NCI-H1105 treated with DMSO at 0.1 percent for 48 hours (cell line): ENCODE data around the gene PSMA2.

Source experiments
- DNase-seq: peaks from one replicate; lab custom pipeline; 2025; lab: John Stamatoyannopoulos, UW

The PSMA2 gene

DNA sequence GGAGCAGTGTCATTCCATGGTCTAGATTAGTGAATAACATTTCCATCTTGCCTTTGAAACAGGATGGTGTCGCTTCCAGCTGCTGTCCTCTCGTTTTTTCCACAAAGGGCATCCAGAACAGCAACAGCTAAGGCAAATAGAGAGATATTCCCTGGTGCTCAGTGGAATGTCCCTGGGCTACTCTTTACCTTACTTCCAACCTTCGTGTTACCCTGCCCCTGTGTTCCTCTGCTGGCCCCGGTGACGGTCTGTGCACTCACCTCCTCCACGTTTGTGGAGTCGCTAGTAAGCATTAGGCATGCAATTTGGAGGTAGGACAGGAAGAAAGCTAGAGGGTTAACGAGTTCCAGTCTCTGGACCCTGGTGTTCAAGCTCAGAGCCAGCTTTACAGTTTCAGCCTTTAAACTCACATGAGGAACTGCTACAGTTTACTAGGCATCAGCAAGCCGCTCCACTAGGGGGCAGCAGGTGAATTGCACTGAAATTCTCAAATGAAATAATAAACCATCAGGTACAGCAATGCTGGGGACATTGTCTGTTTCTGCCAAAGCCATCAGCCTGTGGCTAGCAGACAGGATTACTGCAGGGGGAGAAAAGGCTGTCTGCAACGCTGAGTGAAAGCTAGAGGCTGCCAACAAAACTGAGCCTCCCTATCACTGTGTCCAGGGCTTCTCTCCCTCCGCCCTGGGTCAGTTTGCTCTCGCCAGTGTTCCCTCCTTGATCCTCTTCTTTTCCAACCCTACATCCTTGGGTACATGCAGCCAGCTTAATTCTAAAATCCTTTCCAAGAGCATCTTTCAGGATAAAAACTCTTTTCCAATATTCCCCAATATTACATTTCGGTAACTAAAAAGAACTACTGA, 9.2 kb upstream of the PSMA2 start:
- peak; percentile 67 for DNase-seq

DNA sequence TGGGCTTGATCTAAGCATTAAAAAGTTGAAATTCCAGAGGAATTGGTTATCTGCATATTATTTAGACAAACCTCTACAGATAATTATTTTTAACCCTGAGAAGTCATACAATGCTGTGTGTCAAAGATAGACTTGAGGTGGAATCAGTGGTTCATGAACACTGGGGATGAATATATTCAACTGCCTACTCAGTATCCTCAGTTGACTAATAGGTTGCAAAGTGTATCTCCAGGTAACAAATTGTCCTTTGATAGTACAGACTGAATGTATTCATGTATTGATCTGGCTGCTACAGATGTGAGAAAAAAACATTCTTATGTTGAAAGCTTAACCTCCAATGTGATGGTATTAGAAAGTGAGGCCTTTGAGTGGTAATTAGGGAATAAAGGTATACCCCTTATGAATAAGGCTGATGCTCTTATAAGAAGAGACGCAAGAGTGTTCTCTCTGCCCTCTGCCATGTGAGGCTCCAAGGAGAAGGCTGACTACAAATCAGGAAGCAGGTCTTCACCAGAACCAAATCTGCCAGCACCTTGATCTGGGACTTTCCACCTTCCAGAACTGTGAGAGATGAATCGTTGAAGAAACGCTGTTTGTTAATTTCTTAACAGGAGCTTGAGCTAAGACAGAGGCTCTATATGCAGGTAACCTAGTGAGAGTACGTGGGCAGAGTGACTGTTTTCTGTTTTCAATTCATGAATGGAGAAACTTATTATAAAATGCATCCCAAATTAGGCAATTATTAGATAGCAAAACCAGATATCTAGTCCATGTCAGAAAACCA, 7.7 kb upstream of the PSMA2 start:
- DNase-seq = no peak

DNA sequence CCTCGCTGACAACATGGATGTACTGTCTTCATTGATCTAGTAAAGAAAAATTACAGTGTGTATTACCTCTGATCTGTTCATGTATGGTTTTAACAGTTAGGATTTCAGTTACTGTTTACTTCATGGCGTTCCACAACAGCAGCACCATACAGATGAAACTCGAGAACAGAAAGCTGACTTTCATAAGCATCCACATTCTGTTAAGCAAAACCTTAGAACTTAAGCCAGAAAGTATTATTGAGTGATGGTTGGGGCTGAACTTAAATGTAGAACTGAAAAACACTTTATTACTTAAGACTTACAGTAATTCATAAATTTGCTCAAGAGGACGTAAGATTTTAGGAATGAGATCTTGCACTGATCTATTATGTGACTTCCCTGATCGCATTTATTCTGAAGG, 3.9 kb upstream of the PSMA2 start:
- DNase-seq = no peak

DNA sequence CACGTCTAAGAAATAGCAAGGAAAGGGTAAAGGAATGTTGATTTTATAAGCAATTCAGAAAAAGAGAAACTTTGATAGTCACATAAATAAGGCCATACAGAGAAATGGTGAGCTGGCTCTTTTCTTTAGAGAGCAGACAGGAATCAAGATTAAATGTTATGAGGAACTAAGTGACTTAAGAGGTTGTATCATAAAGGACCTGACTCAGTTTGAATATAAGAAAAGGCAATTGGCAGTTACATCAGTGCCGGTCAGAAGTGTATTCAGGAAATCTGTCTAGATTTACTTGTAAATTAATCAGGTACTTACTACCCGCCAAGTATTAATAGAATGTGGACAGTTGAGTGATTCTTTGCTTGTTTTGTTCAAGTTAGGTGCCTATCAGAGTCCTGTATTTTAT, 2.3 kb upstream of the PSMA2 start:
- no peak for DNase-seq

DNA sequence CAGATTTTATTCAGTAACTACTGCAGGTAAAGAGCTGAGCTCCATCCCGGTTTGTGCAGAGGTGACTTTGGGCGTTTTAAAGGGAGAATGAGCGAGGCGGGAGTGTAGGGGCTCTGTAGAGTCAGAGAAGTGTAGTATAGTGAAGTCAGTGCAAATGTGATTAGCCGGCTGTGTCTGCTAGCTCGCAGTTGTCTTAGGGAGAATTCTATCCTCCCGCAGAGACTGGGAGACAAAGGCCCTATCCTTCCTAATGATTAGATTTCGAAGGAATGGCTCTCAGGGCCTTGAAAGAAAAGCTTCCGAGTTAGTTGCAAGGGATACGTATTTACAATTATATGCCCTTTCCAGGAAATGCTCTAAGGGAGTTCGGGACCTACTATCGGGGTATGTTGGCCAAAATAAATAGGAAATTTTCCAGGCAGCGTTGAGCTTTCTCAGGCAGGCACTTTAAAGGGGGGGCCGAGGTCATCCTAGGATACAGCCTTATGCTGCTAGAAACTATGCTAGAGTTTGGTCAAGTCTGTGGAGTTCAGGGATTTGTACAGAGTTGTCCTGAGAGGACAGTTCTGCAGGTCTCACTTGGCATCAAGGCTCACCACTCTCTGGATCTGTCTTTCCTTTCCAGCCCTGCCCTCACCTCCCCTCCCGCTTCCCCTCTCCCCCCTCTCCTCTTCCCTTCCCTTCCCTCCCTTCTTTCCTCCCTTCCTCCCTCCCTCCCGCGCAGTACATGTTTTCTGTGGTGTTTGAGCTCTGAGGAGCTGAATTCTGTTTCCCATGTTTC, 1.0 kb upstream of the PSMA2 start:
- DNase-seq = peak; percentile 15

DNA sequence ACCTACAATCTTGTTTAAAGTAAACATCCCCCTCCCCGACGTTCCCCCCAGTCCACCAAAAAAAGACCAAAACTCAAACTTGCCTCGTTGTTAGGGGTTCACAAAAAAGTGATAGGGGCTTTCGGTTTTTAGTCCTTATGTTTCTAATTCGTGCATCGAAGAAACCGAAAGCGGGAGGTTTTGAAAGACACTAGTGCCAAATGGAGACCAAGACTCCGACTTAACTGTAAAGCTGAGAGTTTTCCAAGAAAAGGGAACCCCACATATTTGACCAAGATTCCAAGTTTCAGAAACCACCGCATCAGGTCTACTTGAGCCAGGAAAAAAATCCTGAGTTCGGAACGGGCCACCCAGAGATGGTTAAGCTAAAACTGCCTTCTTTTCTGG, 534 bp downstream of the PSMA2 start:
- DNase-seq = no peak

DNA sequence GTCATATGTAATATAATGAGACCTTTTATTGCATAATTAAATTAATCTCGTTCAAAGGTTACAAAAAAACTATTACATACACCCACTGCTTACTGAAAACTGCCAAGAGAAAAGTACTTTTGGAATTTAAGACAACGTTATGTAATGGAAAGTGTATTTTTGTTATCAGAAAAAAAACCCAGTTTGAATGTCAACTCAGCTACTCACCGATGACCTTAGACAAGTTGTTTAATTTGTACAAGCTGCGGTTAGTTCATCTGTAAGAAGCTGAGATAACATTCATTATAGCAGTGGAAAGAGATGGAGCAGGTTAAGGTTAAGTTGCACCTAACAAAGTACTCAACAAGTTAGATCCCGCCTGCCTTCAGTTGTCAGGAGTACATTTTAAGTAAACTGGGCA, 1.1 kb downstream of the PSMA2 start:
- DNase-seq = no peak

DNA sequence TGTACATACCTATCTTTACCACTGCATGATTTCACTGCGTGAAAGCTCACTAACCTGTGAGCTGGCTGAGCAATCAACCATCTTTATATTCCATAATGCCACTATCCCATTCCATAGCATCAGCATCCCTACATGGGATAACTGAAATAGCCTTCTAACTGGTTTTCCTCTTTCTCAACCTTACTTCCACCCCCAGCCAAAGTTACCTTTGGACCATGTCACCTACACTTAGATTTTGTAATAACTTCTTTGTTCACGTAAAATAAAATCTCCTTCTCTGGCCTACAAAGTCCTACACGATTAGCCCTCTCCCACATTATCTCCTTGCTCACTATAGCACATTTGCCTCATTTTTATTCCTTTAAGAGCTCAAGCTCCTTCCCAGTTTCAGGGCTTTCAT, 2.5 kb downstream of the PSMA2 start:
- no peak for DNase-seq

DNA sequence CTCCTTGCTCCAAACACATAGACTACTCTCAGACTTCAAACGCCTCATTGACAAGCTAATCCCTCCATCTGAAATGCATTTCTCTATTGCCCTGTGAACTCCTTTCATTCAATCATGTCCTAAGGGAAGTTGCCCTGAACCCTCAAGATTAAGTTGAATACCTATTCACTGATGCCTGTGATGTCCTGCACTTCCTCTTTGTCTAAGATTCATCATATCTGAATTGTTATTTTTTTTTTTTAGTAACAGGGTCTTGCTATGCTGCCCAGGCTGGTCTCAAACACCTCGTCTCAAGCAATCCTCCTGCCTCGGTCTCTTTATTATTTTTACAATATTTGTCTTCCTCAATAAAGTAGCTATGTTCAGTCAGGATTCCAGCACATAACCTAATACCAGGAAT, 3.2 kb downstream of the PSMA2 start:
- no peak for DNase-seq

DNA sequence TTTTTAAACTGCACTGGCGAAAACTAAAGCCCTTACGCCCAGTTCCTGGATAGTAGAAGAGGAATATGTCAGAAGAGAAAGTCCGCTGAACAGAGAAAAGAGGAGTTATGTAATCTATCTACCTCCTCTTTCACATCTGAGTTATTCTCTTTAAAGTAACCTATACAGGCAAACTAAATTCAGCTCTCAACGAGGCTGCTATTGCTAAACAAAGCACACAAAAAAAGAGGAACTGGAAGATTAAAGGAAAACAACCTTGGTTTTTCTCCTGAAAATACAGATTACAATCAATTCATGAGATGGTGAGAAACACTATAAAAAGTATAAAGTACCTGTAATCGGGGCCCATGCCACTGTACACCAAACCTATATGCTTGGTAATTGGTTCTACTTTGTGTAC, 5.8 kb downstream of the PSMA2 start:
- no peak for DNase-seq

DNA sequence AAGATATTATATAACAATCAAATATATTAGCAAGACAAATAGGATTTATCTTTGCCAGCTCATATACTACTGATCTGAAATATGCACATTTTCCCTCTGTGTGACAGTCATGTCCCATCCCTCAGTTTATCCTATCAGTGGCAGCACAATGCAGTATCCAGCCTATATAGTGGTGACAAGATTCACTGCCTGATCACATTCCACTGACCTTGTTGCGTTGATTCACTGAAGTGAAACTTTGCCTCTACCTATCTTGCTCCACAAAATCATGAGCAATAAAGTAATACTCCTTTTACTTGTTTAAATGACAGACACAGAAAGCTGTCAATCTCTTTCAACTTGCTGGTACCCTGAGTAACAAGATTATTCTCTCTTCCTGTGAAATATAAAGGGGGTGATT, 6.3 kb downstream of the PSMA2 start:
- no peak for DNase-seq

DNA sequence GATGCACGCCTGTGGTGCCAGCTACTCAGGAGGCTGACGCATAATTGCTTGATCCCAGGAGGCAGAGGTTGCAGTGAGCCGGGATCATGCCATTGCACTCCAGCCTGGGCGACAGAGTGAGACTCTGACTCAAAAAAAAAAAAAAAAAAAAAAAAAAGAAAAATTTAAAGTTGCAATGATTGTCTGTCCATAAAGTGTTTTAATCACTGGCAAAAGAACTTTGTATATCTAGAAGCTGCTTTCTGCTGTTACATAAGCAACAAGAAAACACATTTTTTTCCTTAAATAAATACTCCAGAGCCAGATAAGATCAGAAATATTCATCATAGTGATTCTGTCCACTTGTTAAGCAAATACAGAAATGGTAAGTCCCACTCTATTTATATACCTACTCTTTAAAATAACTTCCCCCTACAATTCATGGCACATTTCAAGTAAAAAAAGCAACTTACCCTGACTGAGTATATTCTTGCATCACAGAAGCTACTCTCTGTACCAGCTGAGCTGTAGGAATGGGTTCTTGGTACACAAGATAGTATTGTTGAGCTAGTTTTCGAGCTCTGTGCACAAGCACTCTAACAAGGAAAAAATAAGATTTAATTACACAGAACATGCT, 7.6 kb downstream of the PSMA2 start:
- no peak for DNase-seq

DNA sequence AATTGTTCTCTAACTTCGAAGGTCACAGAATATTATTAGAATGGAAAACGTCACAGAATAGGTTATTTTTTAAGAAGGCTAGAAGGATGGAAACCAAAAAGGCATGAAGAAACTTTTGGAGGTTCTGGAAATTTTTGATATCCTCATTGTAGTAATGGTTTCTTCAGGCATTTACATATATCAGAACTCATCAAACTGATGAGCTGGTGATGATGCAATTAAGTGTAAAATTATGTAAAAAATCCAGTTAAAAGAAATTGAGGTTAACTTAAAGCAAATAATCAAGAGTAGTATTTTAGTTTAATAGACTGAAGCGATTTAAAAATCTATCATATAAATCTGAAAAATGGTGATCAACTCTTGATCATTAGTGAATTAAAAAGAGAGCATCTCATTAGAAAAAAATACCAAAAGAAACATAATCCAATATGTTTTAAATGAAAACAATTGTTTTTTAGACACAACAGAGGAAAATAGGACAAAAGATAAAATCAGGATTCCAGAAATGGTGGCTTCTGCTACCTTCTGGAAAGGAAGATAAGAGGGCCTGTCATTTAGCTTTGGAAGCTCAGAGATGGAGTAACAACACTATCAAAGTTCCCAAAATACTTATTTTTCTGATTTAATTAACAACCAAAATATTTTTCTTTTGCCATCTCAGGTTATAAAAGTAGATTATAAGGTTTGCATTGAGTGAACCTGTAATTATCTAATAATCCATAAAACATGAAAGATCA, 9.8 kb downstream of the PSMA2 start:
- DNase-seq = no peak

DNA sequence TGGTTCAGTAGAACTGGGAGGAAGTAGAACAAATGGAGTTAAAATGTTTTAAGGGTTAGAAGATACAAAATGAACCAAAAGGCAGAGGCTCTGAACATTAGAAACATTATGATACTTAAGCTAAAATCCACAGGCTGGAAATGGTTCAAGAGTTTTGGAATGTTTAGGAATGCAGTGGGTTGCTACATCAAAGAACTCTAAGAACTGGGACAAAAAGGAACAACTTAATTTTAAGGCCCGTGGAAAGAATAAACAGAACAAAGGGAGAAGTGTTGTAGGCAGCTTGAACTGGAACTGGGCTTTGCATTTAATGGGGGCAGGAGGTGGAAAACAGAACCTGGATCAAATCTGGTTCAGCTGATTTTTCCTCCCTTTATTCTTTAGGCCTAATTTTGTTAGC, 16.6 kb downstream of the PSMA2 start:
- no peak for DNase-seq

DNA sequence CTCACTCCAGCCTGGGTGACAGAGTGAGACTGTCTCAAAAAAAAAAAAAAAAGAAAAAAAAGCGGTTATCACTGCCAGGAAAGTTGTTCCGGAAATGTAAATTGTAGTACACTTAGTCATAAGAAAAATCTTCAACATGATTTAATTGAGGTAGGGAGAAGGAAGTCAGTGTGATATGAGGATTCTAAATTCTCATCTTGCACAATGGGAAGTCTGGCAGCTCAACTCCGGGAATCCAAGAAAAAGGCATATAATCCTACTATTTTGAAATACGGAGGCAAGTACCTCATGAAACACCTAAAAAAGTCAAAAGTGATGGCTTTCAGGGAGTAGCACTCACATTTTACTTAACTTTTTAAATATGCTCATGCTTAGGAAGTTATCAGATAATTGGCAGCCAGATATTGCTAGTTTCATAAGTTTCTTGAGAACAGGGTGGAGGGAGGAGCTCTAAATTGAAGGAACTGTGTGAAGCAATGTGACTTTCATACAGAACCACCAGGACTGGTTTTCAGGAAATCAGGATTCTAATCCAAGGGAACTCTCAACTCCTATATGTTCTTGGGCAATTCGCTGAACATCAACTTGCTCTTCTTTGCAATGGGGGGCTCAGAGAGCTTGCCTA, 17.4 kb downstream of the PSMA2 start:
- DNase-seq = no peak

DNA sequence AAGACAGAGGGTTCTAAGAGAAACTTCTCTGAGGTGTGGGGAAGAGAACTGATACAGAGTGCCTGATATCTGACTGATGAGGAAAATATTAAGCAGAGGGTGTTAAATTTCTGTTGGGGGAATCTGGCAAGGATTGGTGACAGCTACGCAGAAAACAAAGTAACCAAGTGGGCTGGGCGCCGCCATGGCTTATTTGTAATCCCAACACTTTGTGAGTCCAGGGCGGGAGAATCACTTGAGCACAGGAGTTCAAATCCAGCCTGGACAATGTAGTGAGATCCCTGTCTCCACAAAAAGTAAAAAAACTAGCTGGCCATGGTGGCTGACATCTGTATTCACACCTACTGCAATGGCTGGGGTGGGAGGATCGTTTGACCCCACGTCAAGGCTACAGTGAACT, 18.0 kb downstream of the PSMA2 start:
- DNase-seq = no peak

DNA sequence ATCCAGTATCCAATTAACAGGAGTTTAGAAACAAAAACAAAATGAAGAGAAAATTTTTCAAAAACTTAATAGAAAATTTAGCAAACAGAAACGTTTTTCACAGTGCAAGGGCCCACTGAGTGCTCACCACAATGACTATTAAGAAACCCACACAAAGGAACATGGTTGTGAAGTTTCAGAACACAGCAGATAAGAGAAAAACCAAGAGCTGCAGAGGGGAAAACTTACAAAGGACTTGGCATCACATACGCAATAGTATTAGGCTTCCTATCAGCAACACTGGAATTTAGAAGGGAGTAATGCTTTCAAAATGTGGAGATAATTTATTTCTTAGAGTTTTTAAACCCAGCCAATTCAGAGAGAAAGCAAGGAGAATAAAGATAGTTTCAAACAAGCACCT, 18.4 kb downstream of the PSMA2 start:
- DNase-seq = no peak

DNA sequence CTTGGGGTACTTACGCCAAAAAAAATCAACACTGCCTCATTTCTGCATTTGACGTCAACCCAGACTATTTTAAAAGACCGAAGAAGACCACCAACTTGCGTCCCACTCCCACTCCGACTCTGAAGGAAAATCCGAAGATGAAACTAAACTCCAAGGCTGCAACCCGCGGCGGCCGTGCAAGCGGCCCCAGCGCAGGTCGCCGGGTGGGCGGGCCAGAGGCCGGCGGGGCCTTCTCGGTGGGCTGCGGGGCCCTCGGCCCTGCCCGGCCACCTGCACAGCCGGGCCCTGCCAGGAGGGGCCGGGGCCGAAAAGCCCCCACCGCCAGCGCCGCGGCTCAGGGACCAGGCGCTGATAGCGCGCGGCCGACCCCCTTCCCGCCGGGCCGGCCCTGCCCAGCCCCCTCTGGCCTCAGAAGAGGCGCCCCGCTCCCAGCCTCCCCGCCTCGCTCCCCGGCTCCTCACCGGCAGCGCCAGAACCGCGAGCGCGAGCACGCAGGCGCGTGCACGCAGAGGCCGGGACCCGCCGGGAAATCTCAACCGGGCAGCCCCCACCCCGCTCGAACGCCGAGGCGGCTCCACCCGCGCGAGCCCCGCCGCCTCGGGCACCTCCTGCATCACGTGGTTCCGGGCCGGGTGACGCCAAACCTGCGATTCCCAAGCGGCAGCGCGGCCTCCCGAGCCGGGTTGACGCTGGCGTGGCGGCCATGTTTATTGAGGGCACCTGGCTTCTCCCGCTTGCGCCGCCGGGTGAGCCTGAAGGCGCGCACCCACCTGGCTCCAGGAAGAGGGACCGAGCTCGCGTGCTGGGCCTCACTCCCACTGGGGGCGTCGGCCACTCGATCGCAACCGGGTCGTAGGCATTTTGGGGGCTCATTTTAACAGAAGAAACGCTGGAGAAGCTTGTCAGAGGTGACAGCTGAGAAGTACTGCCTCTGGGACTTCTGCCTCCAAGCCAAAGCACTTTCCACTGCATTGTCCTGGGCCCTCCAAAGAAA, 20.2 kb downstream of the PSMA2 start, which contains the start of gene C7orf25:
C7orf25 (minus strand) TSS at position 617 of the 994 bp plus-strand sequence. CDS start 1,170 bp downstream, outside the sequence.
- peak; percentile 96 for DNase-seq

DNA sequence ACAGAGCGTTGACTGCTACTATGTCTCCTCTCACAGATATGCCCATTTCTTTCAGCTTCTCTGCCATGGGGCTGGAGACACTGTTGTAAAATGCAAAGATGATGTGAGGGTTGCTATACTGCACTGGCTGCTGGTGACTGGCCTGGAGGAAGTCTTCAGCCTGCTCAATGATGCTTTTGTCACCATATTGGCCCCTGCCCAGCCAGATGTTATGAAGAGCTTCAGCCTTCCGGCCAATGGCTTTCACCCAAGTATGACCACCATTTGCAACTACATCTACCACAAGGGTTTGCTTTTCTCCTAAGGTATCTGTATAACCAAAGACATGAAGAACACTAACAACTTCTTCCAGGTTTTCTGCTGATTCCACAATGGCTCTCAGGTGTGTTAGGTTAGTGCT, 21.7 kb downstream of the PSMA2 start:
- no peak for DNase-seq

DNA sequence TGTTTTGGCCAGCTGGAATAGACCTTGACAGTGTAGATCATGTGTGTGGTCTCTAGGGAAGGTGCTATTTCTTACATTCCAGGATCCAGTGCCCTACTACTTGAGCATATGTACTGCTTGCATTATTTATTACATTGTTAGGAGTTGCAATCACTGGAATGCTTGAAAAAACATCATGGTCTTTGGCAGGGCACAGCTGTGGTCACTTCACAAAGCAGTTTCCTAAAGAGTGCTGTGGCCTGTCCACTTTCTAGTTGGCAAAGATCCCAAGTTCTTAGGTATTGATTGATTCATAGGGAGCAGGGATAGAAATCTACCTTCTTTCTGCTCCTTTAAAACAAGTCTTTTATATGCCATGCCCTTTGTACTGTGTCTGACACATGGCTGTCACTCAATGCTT, 24.7 kb downstream of the PSMA2 start:
- DNase-seq = no peak
